OCI-LY3 (cell line): ENCODE results near the gene TACC2.
A peak's percentile ranks its signal among the peaks of the same experiment; 100 is the strongest.
"Not testable (repeated sequence)": the region's sequence is repeated elsewhere in the genome, so short reads cannot be mapped to it uniquely, and the experiment has no call there.

Experiments used
- H2AFZ ChIP-seq: fragments of 200-600, 300-600 bp; shearing (Covaris generic); 2 replicates; pipeline ENCODE4 v1.6.0; 2014; ENCODE audit warnings: antibody characterized with exemption, low read depth, low read length
- H3K27ac ChIP-seq: fragments of 200-600, 300-600 bp; sonication (generic); 2 replicates; pipeline ENCODE4 v1.5.1; 2014; ENCODE audit warnings: mild to moderate bottlenecking, low read length, moderate library complexity, mixed read lengths
- H3K27me3 ChIP-seq: fragments of 200-600, 300-600 bp; sonication (generic); 2 replicates; pipeline ENCODE4 v1.6.1; 2014; ENCODE audit warnings: low read depth, low read length, mixed read lengths
- H3K36me3 ChIP-seq: fragments of 200-600, 300-600 bp; sonication (generic); replicated peaks from 2 replicates; pipeline ENCODE3; 2014; ENCODE audit warnings: low read depth, low read length, mixed read lengths
- H3K4me1 ChIP-seq: fragments of 300-600, 200-600 bp; sonication (generic); 2 replicates; pipeline ENCODE4 v1.6.1; 2014; ENCODE audit warnings: low read length, mixed read lengths
- H3K4me2 ChIP-seq: fragments of 200-600, 300-600 bp; sonication (generic); 2 replicates; pipeline ENCODE4 v1.6.1; 2014; ENCODE audit warnings: low read length, mixed read lengths
- H3K4me3 ChIP-seq: fragments of 300-600, 200-600 bp; sonication (generic); 2 replicates; pipeline ENCODE4 v1.5.1; 2014; ENCODE audit warnings: antibody characterized with exemption, mild to moderate bottlenecking, low read length, moderate library complexity
- H3K79me2 ChIP-seq: fragments of 300-600, 200-600 bp; shearing (Covaris generic); 2 replicates; pipeline ENCODE4 v1.6.1; 2014; ENCODE audit warnings: mild to moderate bottlenecking, low read length, mixed read lengths
- H3K9ac ChIP-seq: fragments of 300-600, 200-600 bp; shearing (Covaris generic); 2 replicates; pipeline ENCODE4 v1.6.0; 2014; ENCODE audit warnings: mild to moderate bottlenecking, low read length, moderate library complexity
- H3K9me3 ChIP-seq: fragments of 200-600, 300-600 bp; shearing (Covaris generic); 2 replicates; pipeline ENCODE4 v1.6.1; 2014; ENCODE audit warnings: low read length, mixed read lengths; ENCODE audit not compliant: insufficient read depth
- H4K20me1 ChIP-seq: fragments of 200-600, 300-600 bp; sonication (generic); 2 replicates; pipeline ENCODE4 v1.6.1; 2016; ENCODE audit warnings: low read length, mixed read lengths; ENCODE audit not compliant: insufficient read depth
- CTCF ChIP-seq: fragments of 200-600, 300-600 bp; sonication (generic); IDR thresholded peaks from 2 replicates; pipeline ENCODE4 v1.5.1; 2014; ENCODE audit warnings: antibody characterized with exemption, low read length, low read depth
- EZH2phosphoT487 ChIP-seq: fragments of 200-600 bp; shearing (Covaris generic); IDR thresholded peaks from 2 replicates; pipeline ENCODE4 v1.6.1; 2018; ENCODE audit warnings: antibody characterized with exemption, mixed run types, low read depth

TACC2 gene

GRCh38 chr10:122102146-122102868 is 113.3 kb downstream of the TACC2 start:
- no peak for TF ChIP-seq CTCF
- no peak for TF ChIP-seq EZH2phosphoT487
- no peaks in the 10 kb centered on the region for H3K9me3 ChIP-seq
- H3K4me3 ChIP-seq, result no peak overlapping the region
- no peaks in the 10 kb centered on the region for H3K4me1 ChIP-seq
- no peaks in the 10 kb centered on the region for H3K36me3 ChIP-seq
- no peaks in the 10 kb centered on the region for H3K79me2 ChIP-seq
- no peak overlapping the region for H3K9ac ChIP-seq
- no peak overlapping the region for H3K27ac ChIP-seq
- no peaks in the 10 kb centered on the region for H4K20me1 ChIP-seq
- no peaks in the 10 kb centered on the region for H3K27me3 ChIP-seq
- H3K4me2 ChIP-seq, result no peak overlapping the region
- H2AFZ ChIP-seq, result no peak overlapping the region

- Histone ChIP-seq H2AFZ (no peak overlapping the region), H3K9me3 (no peaks in the 10 kb centered on the region), H3K36me3 (no peaks in the 10 kb centered on the region), H3K27ac (no peak overlapping the region), H3K4me2 (no peak overlapping the region), H4K20me1 (no peaks in the 10 kb centered on the region), H3K4me3 (no peak overlapping the region), H3K4me1 (no peaks in the 10 kb centered on the region), H3K79me2 (no peaks in the 10 kb centered on the region), H3K27me3 (no peaks in the 10 kb centered on the region), H3K9ac (no peak overlapping the region)
- TF ChIP-seq EZH2phosphoT487, result no peak
- no peak for TF ChIP-seq CTCF
Measured at GRCh38 chr10:122102869-122103525, 114.0 kb downstream of the TACC2 start.

- no peaks in the 10 kb centered on the region for H3K79me2 ChIP-seq
- H3K9ac ChIP-seq, result no peak overlapping the region
- H3K27ac ChIP-seq, result no peak overlapping the region
- no peaks in the 10 kb centered on the region for H3K4me1 ChIP-seq
- no peak overlapping the region for H3K4me2 ChIP-seq
- no peaks in the 10 kb centered on the region for H4K20me1 ChIP-seq
- no peak overlapping the region for H2AFZ ChIP-seq
- H3K4me3 ChIP-seq, result no peak overlapping the region
- H3K36me3 ChIP-seq, result no peaks in the 10 kb centered on the region
- no peak for TF ChIP-seq EZH2phosphoT487
- H3K9me3 ChIP-seq, result no peaks in the 10 kb centered on the region
- no peaks in the 10 kb centered on the region for H3K27me3 ChIP-seq
Measured at GRCh38 chr10:122103592-122103991, 114.6 kb downstream of the TACC2 start.

GRCh38 chr10:122108786-122109185 is 119.8 kb downstream of the TACC2 start:
- H3K27me3 ChIP-seq, H3K27ac ChIP-seq, H4K20me1 ChIP-seq, H3K79me2 ChIP-seq, H3K4me2 ChIP-seq, H3K9me3 ChIP-seq, H3K9ac ChIP-seq, H3K36me3 ChIP-seq, H2AFZ ChIP-seq, H3K4me1 ChIP-seq, H3K4me3 ChIP-seq: not testable (repeated sequence)

- Histone ChIP-seq H3K4me1 (peaks cover 10% of the 10 kb centered on the region), H3K36me3 (no peaks in the 10 kb centered on the region), H3K79me2 (no peaks in the 10 kb centered on the region), H3K9me3 (no peaks in the 10 kb centered on the region), H3K27ac (no peak overlapping the region), H3K4me2 (peak overlapping the region; percentile 46), H4K20me1 (no peaks in the 10 kb centered on the region), H3K4me3 (peak overlapping the region; percentile 29; the same call in 1 of the 2 replicates), H3K27me3 (no peaks in the 10 kb centered on the region), H3K9ac (no peak overlapping the region), H2AFZ (no peak overlapping the region)
- TF ChIP-seq EZH2phosphoT487 (no peak), CTCF (no peak)
Measured at GRCh38 chr10:122112021-122112616, 123.2 kb downstream of the TACC2 start.
